GM23338 (cell line): ENCODE measurements around the gene TCF12. TPM values are rescaled to one million over a fixed set of nuclear protein-coding genes. Genes with fewer than 3 reads are reported as not detected.

ENCODE experiments used
- ATAC-seq: fragments of 200-7000 bp; cut with Tn5 transposase; 3 replicates; pipeline ENCODE4 v1.9.1; 2020
- DNase-seq: peaks from one replicate; pipeline ENCODE4 v3.0.0-alpha.2; 2015; ENCODE audit warnings: low spot score
- H2AFZ ChIP-seq: fragments of 200-600 bp; sonication (generic); 2 replicates; pipeline ENCODE4 v1.8.0; 2016; ENCODE audit warnings: antibody characterized with exemption, mild to moderate bottlenecking, moderate library complexity
- H3F3A ChIP-seq: fragments of 200-600 bp; sonication (generic); replicated peaks from 2 replicates; pipeline ENCODE4 v1.8.0; 2017; ENCODE audit warnings: antibody characterized with exemption, mixed run types, low read depth
- H3K27ac ChIP-seq: fragments of 200-600 bp; sonication (generic); 2 replicates; pipeline ENCODE4 v1.6.1; 2016; ENCODE audit warnings: low read depth
- H3K27me3 ChIP-seq: fragments of 200-600 bp; sonication (generic); 2 replicates; pipeline ENCODE4 v1.8.0; 2016; ENCODE audit warnings: mild to moderate bottlenecking, mixed run types, moderate library complexity; ENCODE audit not compliant: insufficient read depth
- H3K36me3 ChIP-seq: fragments of 200-600 bp; sonication (generic); 2 replicates; pipeline ENCODE4 v1.8.0; 2016; ENCODE audit warnings: mild to moderate bottlenecking; ENCODE audit not compliant: insufficient read depth
- H3K4me1 ChIP-seq: fragments of 200-600 bp; sonication (generic); 2 replicates; pipeline ENCODE4 v1.8.0; 2016; ENCODE audit warnings: mild to moderate bottlenecking, moderate library complexity; ENCODE audit not compliant: insufficient read depth
- H3K4me2 ChIP-seq: fragments of 200-600 bp; sonication (generic); 2 replicates; pipeline ENCODE4 v1.7.1; 2017; ENCODE audit warnings: mixed run types
- H3K4me3 ChIP-seq: fragments of 200-600 bp; sonication (generic); 2 replicates; pipeline ENCODE4 v1.6.1; 2016; ENCODE audit warnings: mixed run types
- H3K79me2 ChIP-seq: fragments of 200-600 bp; sonication (generic); replicated peaks from 2 replicates; pipeline ENCODE4 v1.8.0; 2017; ENCODE audit warnings: mild to moderate bottlenecking; ENCODE audit not compliant: insufficient read depth
- H3K9me2 ChIP-seq: fragments of 200-600 bp; sonication (generic); 2 replicates; pipeline ENCODE4 v1.8.0; 2017; ENCODE audit not compliant: insufficient read depth
- H4K20me1 ChIP-seq: fragments of 200-600 bp; sonication (generic); replicated peaks from 2 replicates; pipeline ENCODE4 v1.8.0; 2017; ENCODE audit warnings: mild to moderate bottlenecking; ENCODE audit not compliant: insufficient read depth
- H3K27ac Mint-ChIP-seq: 2 replicates; pipeline ENCODE4 v1.8.0; 2020; ENCODE audit warnings: inconsistent platforms, mild to moderate bottlenecking, moderate library complexity, mixed read lengths
- H3K27me3 Mint-ChIP-seq: 3 replicates; pipeline ENCODE4 v1.8.0; 2022; ENCODE audit warnings: low read depth, mild to moderate bottlenecking, moderate library complexity, mixed read lengths, inconsistent platforms; ENCODE audit not compliant: insufficient read depth, poor library complexity
- H3K36me3 Mint-ChIP-seq: 3 replicates; pipeline ENCODE4 v1.8.0; 2021; ENCODE audit warnings: low read depth, mild to moderate bottlenecking, inconsistent platforms, moderate library complexity, mixed read lengths
- H3K4me1 Mint-ChIP-seq: 3 replicates; pipeline ENCODE4 v1.8.0; 2020; ENCODE audit warnings: mild to moderate bottlenecking, inconsistent platforms, mixed read lengths
- H3K4me3 Mint-ChIP-seq: 3 replicates; pipeline ENCODE4 v1.8.0; 2021; ENCODE audit warnings: moderate library complexity, mild to moderate bottlenecking, inconsistent platforms, mixed read lengths
- H3K9me3 Mint-ChIP-seq: 3 replicates; pipeline ENCODE4 v1.8.0; 2020; ENCODE audit warnings: moderate library complexity, mild to moderate bottlenecking, inconsistent platforms, mixed read lengths
- CREB1 ChIP-seq: fragments of 250-450 bp; sonication (Bioruptor Pico); IDR thresholded peaks from 2 replicates; pipeline ENCODE4 v1.5.0; 2020; ENCODE audit warnings: low read depth, mild to moderate bottlenecking, moderate library complexity
- ETS1 ChIP-seq: IDR thresholded peaks from 2 replicates; pipeline ENCODE4 v1.6.1; 2016; ENCODE audit warnings: antibody characterized with exemption
- EZH2 ChIP-seq: fragments of 200-600 bp; sonication (generic); IDR thresholded peaks from one replicate; pipeline ENCODE4 v1.8.0; 2017; ENCODE audit warnings: antibody characterized with exemption, mild to moderate bottlenecking, low read depth; ENCODE audit not compliant: unreplicated experiment
- EZH2phosphoT487 ChIP-seq: fragments of 200-600 bp; sonication (generic); IDR thresholded peaks from one replicate; pipeline ENCODE4 v1.8.1; 2018; ENCODE audit warnings: antibody characterized with exemption; ENCODE audit not compliant: unreplicated experiment
- JUNB ChIP-seq: IDR thresholded peaks from one replicate; pipeline ENCODE4 v1.6.1; 2016; ENCODE audit warnings: antibody characterized with exemption; ENCODE audit not compliant: unreplicated experiment
- NANOG ChIP-seq: IDR thresholded peaks from 2 replicates; pipeline ENCODE4 v1.6.1; 2016; ENCODE audit warnings: antibody characterized with exemption, borderline replicate concordance
- POLR2AphosphoS5 ChIP-seq: IDR thresholded peaks from 2 replicates; pipeline ENCODE4 v1.6.1; 2016; ENCODE audit warnings: antibody characterized with exemption, low read depth
- STAT1 ChIP-seq: IDR thresholded peaks from one replicate; pipeline ENCODE4 v1.6.1; 2016; ENCODE audit warnings: antibody characterized with exemption; ENCODE audit not compliant: unreplicated experiment
- ZNF331 ChIP-seq: fragments of 250-450 bp; sonication (Bioruptor Pico); IDR thresholded peaks from 2 replicates; pipeline ENCODE4 v1.5.0; 2020; ENCODE audit warnings: low read depth, mild to moderate bottlenecking, moderate library complexity
- ZNF462 ChIP-seq: fragments of 250-450 bp; sonication (Bioruptor Pico); IDR thresholded peaks from 2 replicates; pipeline ENCODE4 v1.5.0; 2020; ENCODE audit warnings: mild to moderate bottlenecking, moderate library complexity
- polyA plus RNA-seq: library from polyadenylated mRNA; unstranded; fragments of >200 nt; fragmentation: Nextera tagmentation; extraction: Ambion mirVana; gene quantifications from 2 replicates; pipeline ENCODE4 v1.2.1, GENCODE V29; 2016
- total RNA-seq: library from RNA; depleted of rRNA; stranded (reverse); fragments of >200 nt; shearing (Covaris generic); gene quantifications from 2 replicates; pipeline ENCODE4 v1.2.3, GENCODE V29; 2014
- TF ChIP-seq, protein P1 (sequence below), 2 experiments: fragments of 200-600 bp in 1 of 2; sonication (generic) in 1 of 2; conservative IDR thresholded peaks; 2 replicates each; pipeline versions ENCODE4 v1.5.1 to v1.6.1; 2016 to 2017; ENCODE audit warnings: antibody characterized with exemption in 2 of 2, low read depth in 2 of 2, mild to moderate bottlenecking in 2 of 2, moderate library complexity in 1 of 2
- TF ChIP-seq, protein P2 (sequence below): IDR thresholded peaks from one replicate; pipeline ENCODE4 v1.6.1; 2018; ENCODE audit warnings: antibody characterized with exemption; ENCODE audit not compliant: unreplicated experiment

Gene TCF12
- total and polyA plus RNA-seq, 2 experiments from 2014 or later = 27.6 to 104 TPM

- Histone ChIP-seq H3K9me2 (no peaks in the 10 kb centered on the region), H3K27ac (no peak overlapping the region), H3K4me1 (no peaks in the 10 kb centered on the region), H3K4me3 (no peak overlapping the region), H3K79me2 (peaks cover 75% of the 10 kb centered on the region), H3K27me3 (no peaks in the 10 kb centered on the region), H3K36me3 (no peaks in the 10 kb centered on the region), H3K4me2 (no peak overlapping the region), H2AFZ (no peak overlapping the region), H3F3A (no peaks in the 10 kb centered on the region), H4K20me1 (no peaks in the 10 kb centered on the region)
- Mint-ChIP-seq H3K4me1 (peaks cover 4% of the 10 kb centered on the region; the same call in 2 of the 3 replicates), H3K9me3 (no peaks in the 10 kb centered on the region), H3K4me3 (no peak overlapping the region), H3K36me3 (peaks cover 16% of the 10 kb centered on the region; the same call in 2 of the 3 replicates), H3K27me3 (peaks cover 2% of the 10 kb centered on the region), H3K27ac (peak overlapping the region; percentile 53; the same call in 1 of the 2 replicates)
- no peak for ATAC-seq
- TF ChIP-seq JUNB = no peak
- TF ChIP-seq EZH2 = no peak
- TF ChIP-seq, protein P1, sequence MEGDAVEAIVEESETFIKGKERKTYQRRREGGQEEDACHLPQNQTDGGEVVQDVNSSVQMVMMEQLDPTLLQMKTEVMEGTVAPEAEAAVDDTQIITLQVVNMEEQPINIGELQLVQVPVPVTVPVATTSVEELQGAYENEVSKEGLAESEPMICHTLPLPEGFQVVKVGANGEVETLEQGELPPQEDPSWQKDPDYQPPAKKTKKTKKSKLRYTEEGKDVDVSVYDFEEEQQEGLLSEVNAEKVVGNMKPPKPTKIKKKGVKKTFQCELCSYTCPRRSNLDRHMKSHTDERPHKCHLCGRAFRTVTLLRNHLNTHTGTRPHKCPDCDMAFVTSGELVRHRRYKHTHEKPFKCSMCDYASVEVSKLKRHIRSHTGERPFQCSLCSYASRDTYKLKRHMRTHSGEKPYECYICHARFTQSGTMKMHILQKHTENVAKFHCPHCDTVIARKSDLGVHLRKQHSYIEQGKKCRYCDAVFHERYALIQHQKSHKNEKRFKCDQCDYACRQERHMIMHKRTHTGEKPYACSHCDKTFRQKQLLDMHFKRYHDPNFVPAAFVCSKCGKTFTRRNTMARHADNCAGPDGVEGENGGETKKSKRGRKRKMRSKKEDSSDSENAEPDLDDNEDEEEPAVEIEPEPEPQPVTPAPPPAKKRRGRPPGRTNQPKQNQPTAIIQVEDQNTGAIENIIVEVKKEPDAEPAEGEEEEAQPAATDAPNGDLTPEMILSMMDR (conservative IDR thresholded peaks at IDR 0.05; ENCODE audit: low read depth in 2 of 2) = no peak
- no peak for TF ChIP-seq ETS1
- TF ChIP-seq POLR2AphosphoS5 = no peak
- no peak for TF ChIP-seq ZNF462
- no peak for TF ChIP-seq STAT1
- TF ChIP-seq NANOG = no peak
- no peak for TF ChIP-seq ZNF331 (CRISPR knock-in tag)
- TF ChIP-seq EZH2phosphoT487 = no peak
- TF ChIP-seq CREB1 (CRISPR knock-in tag) = no peak
- TF ChIP-seq, protein P2, sequence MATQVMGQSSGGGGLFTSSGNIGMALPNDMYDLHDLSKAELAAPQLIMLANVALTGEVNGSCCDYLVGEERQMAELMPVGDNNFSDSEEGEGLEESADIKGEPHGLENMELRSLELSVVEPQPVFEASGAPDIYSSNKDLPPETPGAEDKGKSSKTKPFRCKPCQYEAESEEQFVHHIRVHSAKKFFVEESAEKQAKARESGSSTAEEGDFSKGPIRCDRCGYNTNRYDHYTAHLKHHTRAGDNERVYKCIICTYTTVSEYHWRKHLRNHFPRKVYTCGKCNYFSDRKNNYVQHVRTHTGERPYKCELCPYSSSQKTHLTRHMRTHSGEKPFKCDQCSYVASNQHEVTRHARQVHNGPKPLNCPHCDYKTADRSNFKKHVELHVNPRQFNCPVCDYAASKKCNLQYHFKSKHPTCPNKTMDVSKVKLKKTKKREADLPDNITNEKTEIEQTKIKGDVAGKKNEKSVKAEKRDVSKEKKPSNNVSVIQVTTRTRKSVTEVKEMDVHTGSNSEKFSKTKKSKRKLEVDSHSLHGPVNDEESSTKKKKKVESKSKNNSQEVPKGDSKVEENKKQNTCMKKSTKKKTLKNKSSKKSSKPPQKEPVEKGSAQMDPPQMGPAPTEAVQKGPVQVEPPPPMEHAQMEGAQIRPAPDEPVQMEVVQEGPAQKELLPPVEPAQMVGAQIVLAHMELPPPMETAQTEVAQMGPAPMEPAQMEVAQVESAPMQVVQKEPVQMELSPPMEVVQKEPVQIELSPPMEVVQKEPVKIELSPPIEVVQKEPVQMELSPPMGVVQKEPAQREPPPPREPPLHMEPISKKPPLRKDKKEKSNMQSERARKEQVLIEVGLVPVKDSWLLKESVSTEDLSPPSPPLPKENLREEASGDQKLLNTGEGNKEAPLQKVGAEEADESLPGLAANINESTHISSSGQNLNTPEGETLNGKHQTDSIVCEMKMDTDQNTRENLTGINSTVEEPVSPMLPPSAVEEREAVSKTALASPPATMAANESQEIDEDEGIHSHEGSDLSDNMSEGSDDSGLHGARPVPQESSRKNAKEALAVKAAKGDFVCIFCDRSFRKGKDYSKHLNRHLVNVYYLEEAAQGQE = no peak
- DNase-seq = no peak
Observed at GRCh38 chr15:56996093-56996492, 77.6 kb downstream of the TCF12 start.
